ENCODE measurements around the gene RNF220.

- TF ChIP-seq CTCF (IDR thresholded peaks at IDR 0.05), result no peak
- TF ChIP-seq POLR2A (IDR thresholded peaks at IDR 0.05), result no peak
Measured at GRCh38 chr1:44543786-44544185, 138.7 kb downstream of the RNF220 start.
